Astrocyte (in vitro differentiated cells and primary cell): ENCODE measurements around the gene STX1A. TPM values are rescaled to one million over a fixed set of nuclear protein-coding genes. Genes with fewer than 3 reads are reported as not detected.
A peak's percentile ranks its signal among the peaks of the same experiment; 100 is the strongest.

Experiments
- DNase-seq: peaks from one replicate; pipeline ENCODE4 v3.0.0-alpha.2; 2010; ENCODE audit warnings: low read depth
- FAIRE-seq: peaks from 2 replicates; lab custom pipeline; 2011; peaks lifted over from hg19 to GRCh38; lab: Jason Lieb, UNC
- H2AFZ ChIP-seq: 2 replicates; pipeline ENCODE4 v1.6.0; 2012; ENCODE audit warnings: low read depth, low read length, inconsistent platforms
- H3K27ac ChIP-seq: 2 replicates; pipeline ENCODE4 v1.5.1; 2011; ENCODE audit warnings: low read depth, low read length, inconsistent platforms
- H3K27me3 ChIP-seq: 2 replicates; pipeline ENCODE4 v1.6.0; 2011; ENCODE audit warnings: low read length, inconsistent platforms; ENCODE audit not compliant: insufficient read depth
- H3K36me3 ChIP-seq: 2 replicates; pipeline ENCODE4 v1.5.1; 2011; ENCODE audit warnings: low read length, inconsistent platforms; ENCODE audit not compliant: insufficient read depth
- H3K4me1 ChIP-seq: 2 replicates; pipeline ENCODE4 v1.5.1; 2011; ENCODE audit warnings: low read length, inconsistent platforms; ENCODE audit not compliant: insufficient read depth
- H3K4me2 ChIP-seq: 2 replicates; pipeline ENCODE4 v1.6.0; 2012; ENCODE audit warnings: low read length, inconsistent platforms
- H3K4me3 ChIP-seq: 2 replicates; pipeline ENCODE4 v1.5.1; 2011; ENCODE audit warnings: low read depth, mild to moderate bottlenecking, low read length, inconsistent platforms; ENCODE audit not compliant: insufficient read depth
- H3K79me2 ChIP-seq: 2 replicates; pipeline ENCODE4 v1.6.0; 2012; ENCODE audit warnings: mild to moderate bottlenecking, low read length, inconsistent platforms; ENCODE audit not compliant: insufficient read depth
- H3K9ac ChIP-seq: 2 replicates; pipeline ENCODE4 v1.6.0; 2012; ENCODE audit warnings: mild to moderate bottlenecking, low read length, inconsistent platforms
- H3K9me3 ChIP-seq: 2 replicates; pipeline ENCODE4 v1.5.1; 2012; ENCODE audit warnings: low read depth, mild to moderate bottlenecking, low read length, inconsistent platforms; ENCODE audit not compliant: insufficient read depth
- H4K20me1 ChIP-seq: 2 replicates; pipeline ENCODE4 v1.6.0; 2012; ENCODE audit warnings: low read length, inconsistent platforms; ENCODE audit not compliant: insufficient read depth
- H3K27ac Mint-ChIP-seq: one replicate; pipeline ENCODE4 v1.8.0; 2021; ENCODE audit warnings: mild to moderate bottlenecking, mixed read lengths; ENCODE audit not compliant: unreplicated experiment
- H3K27me3 Mint-ChIP-seq: one replicate; pipeline ENCODE4 v1.8.0; 2021; ENCODE audit warnings: low read depth, mixed read lengths; ENCODE audit not compliant: unreplicated experiment
- H3K36me3 Mint-ChIP-seq: one replicate; pipeline ENCODE4 v1.8.0; 2021; ENCODE audit warnings: low read depth, mixed read lengths; ENCODE audit not compliant: unreplicated experiment
- H3K4me1 Mint-ChIP-seq: one replicate; pipeline ENCODE4 v1.8.0; 2021; ENCODE audit warnings: low read depth, mixed read lengths; ENCODE audit not compliant: unreplicated experiment
- H3K4me3 Mint-ChIP-seq: one replicate; pipeline ENCODE4 v1.8.0; 2021; ENCODE audit warnings: mild to moderate bottlenecking, moderate library complexity, mixed read lengths; ENCODE audit not compliant: unreplicated experiment
- H3K9me3 Mint-ChIP-seq: one replicate; pipeline ENCODE4 v1.8.0; 2021; ENCODE audit warnings: mild to moderate bottlenecking, mixed read lengths; ENCODE audit not compliant: unreplicated experiment
- EZH2 ChIP-seq: IDR thresholded peaks from 2 replicates; pipeline ENCODE4 v1.6.1; 2012; ENCODE audit warnings: mild to moderate bottlenecking, low read length, inconsistent platforms; ENCODE audit not compliant: insufficient read depth
- total RNA-seq: library from RNA; stranded (reverse); gene quantifications from 2 replicates; pipeline ENCODE4 v1.2.1, GENCODE V29; 2021
- TF ChIP-seq, protein P1 (sequence below): IDR thresholded peaks from 2 replicates; pipeline ENCODE4 v1.5.1; 2011; ENCODE audit warnings: low read depth, mild to moderate bottlenecking, inconsistent platforms, low read length, moderate library complexity; ENCODE audit not compliant: insufficient read depth

The STX1A gene
- total RNA-seq, 1 donor from 2014 or later = 19.7 TPM

DNA sequence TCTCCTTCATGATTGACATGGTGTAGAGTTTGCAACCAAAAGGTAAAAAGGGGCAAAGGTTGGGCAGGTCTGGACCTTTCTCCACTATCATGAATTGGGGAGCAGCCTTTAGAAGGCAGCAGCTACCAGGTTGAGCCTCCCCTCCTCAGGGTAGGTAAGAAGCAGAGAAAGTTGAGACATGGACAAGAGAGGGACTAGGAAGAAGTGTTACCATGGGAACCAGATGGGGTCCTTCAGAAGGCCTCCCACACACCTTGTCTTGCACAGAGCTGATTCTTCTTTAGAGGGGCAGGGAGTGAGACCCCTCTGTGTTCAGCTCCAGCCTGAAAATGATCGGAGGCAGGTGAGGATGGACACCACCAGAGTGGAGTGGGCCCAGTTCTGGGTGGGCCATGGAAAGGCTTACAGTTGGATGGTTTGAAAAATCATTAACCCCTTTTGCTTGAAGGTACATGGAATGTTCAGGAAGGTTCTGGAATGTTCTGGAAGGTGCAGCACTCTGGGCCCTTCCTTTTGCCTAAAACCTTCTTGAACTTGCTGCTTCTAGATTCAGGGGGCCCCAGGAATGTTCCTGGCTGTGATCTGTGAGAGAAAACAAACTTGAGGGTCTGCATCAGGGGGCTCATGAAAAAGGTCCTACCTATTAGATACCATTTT, 44.9 kb downstream of the STX1A start:
- no peak overlapping the region for H3K9ac ChIP-seq
- Mint-ChIP-seq H3K27ac (peak overlapping the region; percentile 66), H3K4me1 (peaks cover 2% of the 10 kb centered on the region), H3K27me3 (no peaks in the 10 kb centered on the region), H3K9me3 (no peaks in the 10 kb centered on the region), H3K36me3 (peaks cover 23% of the 10 kb centered on the region), H3K4me3 (no peak overlapping the region)
- H3K9me3 ChIP-seq = no peaks in the 10 kb centered on the region
- H3K4me2 ChIP-seq = no peak overlapping the region
- TF ChIP-seq EZH2 = no peak
- TF ChIP-seq, protein P1, sequence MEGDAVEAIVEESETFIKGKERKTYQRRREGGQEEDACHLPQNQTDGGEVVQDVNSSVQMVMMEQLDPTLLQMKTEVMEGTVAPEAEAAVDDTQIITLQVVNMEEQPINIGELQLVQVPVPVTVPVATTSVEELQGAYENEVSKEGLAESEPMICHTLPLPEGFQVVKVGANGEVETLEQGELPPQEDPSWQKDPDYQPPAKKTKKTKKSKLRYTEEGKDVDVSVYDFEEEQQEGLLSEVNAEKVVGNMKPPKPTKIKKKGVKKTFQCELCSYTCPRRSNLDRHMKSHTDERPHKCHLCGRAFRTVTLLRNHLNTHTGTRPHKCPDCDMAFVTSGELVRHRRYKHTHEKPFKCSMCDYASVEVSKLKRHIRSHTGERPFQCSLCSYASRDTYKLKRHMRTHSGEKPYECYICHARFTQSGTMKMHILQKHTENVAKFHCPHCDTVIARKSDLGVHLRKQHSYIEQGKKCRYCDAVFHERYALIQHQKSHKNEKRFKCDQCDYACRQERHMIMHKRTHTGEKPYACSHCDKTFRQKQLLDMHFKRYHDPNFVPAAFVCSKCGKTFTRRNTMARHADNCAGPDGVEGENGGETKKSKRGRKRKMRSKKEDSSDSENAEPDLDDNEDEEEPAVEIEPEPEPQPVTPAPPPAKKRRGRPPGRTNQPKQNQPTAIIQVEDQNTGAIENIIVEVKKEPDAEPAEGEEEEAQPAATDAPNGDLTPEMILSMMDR = no peak
- H4K20me1 ChIP-seq = peaks cover 23% of the 10 kb centered on the region
- DNase-seq = no peak
- no peak overlapping the region for H3K27ac ChIP-seq
- FAIRE-seq = no peak
- no peaks in the 10 kb centered on the region for H3K36me3 ChIP-seq
- no peaks in the 10 kb centered on the region for H3K4me1 ChIP-seq
- peaks cover 15% of the 10 kb centered on the region for H3K79me2 ChIP-seq
- no peak overlapping the region for H2AFZ ChIP-seq
- no peaks in the 10 kb centered on the region for H3K27me3 ChIP-seq
- H3K4me3 ChIP-seq = no peak overlapping the region

DNA sequence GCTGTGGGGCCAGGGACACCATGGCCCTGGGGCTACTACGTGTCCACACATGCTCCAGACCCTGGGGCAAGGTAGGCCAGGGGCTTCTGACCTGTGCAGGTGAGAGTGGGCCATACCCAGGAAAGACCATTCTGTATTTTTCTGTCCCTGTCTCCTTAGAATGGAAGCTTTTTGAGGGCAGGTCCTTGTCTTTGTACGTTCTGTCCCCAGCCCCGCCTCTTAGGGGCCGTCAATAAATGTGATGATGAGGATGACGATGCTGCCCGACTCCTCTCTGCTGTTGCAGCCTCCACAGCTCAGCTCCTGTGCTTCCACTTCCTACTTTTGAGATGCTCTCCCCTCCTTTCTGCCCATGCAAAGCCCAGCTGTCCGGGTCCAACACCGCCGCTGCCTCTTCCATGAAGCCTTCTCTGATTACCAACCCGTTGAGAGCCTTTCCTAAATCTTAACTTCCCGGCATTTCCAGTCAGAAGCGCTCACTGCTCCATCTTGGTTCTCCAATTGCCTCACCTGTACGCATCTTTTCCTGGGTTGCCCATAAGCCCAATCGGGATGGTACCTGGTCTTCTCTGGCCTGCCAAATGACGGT, 47.5 kb downstream of the STX1A start:
- H3K36me3 ChIP-seq = no peaks in the 10 kb centered on the region
- H3K27ac Mint-ChIP-seq = no peak overlapping the region
- H3K4me1 Mint-ChIP-seq = no peaks in the 10 kb centered on the region
- TF ChIP-seq, protein P1 = no peak
- no peak for TF ChIP-seq EZH2
- no peaks in the 10 kb centered on the region for H3K79me2 ChIP-seq
- peaks cover 9% of the 10 kb centered on the region for H3K36me3 Mint-ChIP-seq
- H3K4me3 Mint-ChIP-seq = peak overlapping the region; percentile 27
- H3K9ac ChIP-seq = no peak overlapping the region
- H3K27me3 ChIP-seq = no peaks in the 10 kb centered on the region
- H2AFZ ChIP-seq = no peak overlapping the region
- peaks cover 5% of the 10 kb centered on the region for H4K20me1 ChIP-seq
- H3K27me3 Mint-ChIP-seq = no peaks in the 10 kb centered on the region
- no peak overlapping the region for H3K4me3 ChIP-seq
- no peaks in the 10 kb centered on the region for H3K9me3 ChIP-seq
- H3K27ac ChIP-seq = no peak overlapping the region
- FAIRE-seq (no peak), DNase-seq (no peak)
- no peak overlapping the region for H3K4me2 ChIP-seq
- no peaks in the 10 kb centered on the region for H3K9me3 Mint-ChIP-seq
- peaks cover 8% of the 10 kb centered on the region for H3K4me1 ChIP-seq

DNA sequence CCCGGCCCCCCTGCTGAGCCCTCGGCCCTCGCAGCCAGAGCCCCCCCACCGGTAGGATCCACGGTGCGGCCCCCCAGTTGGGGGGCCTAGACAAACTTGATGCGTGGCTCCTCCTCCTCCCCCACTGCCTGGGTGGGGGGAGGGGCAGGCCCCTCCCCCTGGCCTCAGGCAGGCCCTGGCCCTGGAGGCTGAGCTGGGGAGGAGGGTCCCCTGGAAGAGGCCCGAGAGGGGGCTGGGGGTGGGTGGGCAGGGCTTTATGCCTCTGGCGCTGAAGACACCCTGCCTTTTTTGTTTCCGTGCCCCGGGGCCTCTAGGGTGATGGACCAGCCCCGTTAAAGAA, 48.2 kb downstream of the STX1A start:
- FAIRE-seq (no peak), DNase-seq (no peak)
- TF ChIP-seq EZH2 = no peak
- TF ChIP-seq, protein P1 = no peak
- Mint-ChIP-seq H3K4me3 (no peak overlapping the region), H3K4me1 (no peaks in the 10 kb centered on the region), H3K27me3 (peaks cover under 1% of the 10 kb centered on the region), H3K27ac (no peak overlapping the region), H3K9me3 (no peaks in the 10 kb centered on the region), H3K36me3 (peaks cover 9% of the 10 kb centered on the region)
- Histone ChIP-seq H3K9ac (no peak overlapping the region), H3K27me3 (no peaks in the 10 kb centered on the region), H3K9me3 (no peaks in the 10 kb centered on the region), H3K4me3 (no peak overlapping the region), H3K36me3 (no peaks in the 10 kb centered on the region), H3K4me2 (no peak overlapping the region), H3K27ac (no peak overlapping the region), H2AFZ (no peak overlapping the region), H3K4me1 (peaks cover 8% of the 10 kb centered on the region), H3K79me2 (no peaks in the 10 kb centered on the region), H4K20me1 (peaks cover 5% of the 10 kb centered on the region)
